GM23338 (cell line): Measurements from ENCODE around the gene SLC39A11. TPM values are rescaled to one million over a fixed set of nuclear protein-coding genes. Genes with fewer than 3 reads are reported as not detected.

ENCODE experiments used
- ATAC-seq: fragments of 200-7000 bp; cut with Tn5 transposase; 3 replicates; pipeline ENCODE4 v1.9.1; 2020
- DNase-seq: peaks from one replicate; pipeline ENCODE4 v3.0.0-alpha.2; 2015; ENCODE audit warnings: low spot score
- H2AFZ ChIP-seq: fragments of 200-600 bp; sonication (generic); 2 replicates; pipeline ENCODE4 v1.8.0; 2016; ENCODE audit warnings: antibody characterized with exemption, mild to moderate bottlenecking, moderate library complexity
- H3F3A ChIP-seq: fragments of 200-600 bp; sonication (generic); replicated peaks from 2 replicates; pipeline ENCODE4 v1.8.0; 2017; ENCODE audit warnings: antibody characterized with exemption, mixed run types, low read depth
- H3K27ac ChIP-seq: fragments of 200-600 bp; sonication (generic); 2 replicates; pipeline ENCODE4 v1.6.1; 2016; ENCODE audit warnings: low read depth
- H3K27me3 ChIP-seq: fragments of 200-600 bp; sonication (generic); 2 replicates; pipeline ENCODE4 v1.8.0; 2016; ENCODE audit warnings: mild to moderate bottlenecking, mixed run types, moderate library complexity; ENCODE audit not compliant: insufficient read depth
- H3K36me3 ChIP-seq: fragments of 200-600 bp; sonication (generic); 2 replicates; pipeline ENCODE4 v1.8.0; 2016; ENCODE audit warnings: mild to moderate bottlenecking; ENCODE audit not compliant: insufficient read depth
- H3K4me1 ChIP-seq: fragments of 200-600 bp; sonication (generic); 2 replicates; pipeline ENCODE4 v1.8.0; 2016; ENCODE audit warnings: mild to moderate bottlenecking, moderate library complexity; ENCODE audit not compliant: insufficient read depth
- H3K4me2 ChIP-seq: fragments of 200-600 bp; sonication (generic); 2 replicates; pipeline ENCODE4 v1.7.1; 2017; ENCODE audit warnings: mixed run types
- H3K4me3 ChIP-seq: fragments of 200-600 bp; sonication (generic); 2 replicates; pipeline ENCODE4 v1.6.1; 2016; ENCODE audit warnings: mixed run types
- H3K79me2 ChIP-seq: fragments of 200-600 bp; sonication (generic); replicated peaks from 2 replicates; pipeline ENCODE4 v1.8.0; 2017; ENCODE audit warnings: mild to moderate bottlenecking; ENCODE audit not compliant: insufficient read depth
- H3K9me2 ChIP-seq: fragments of 200-600 bp; sonication (generic); 2 replicates; pipeline ENCODE4 v1.8.0; 2017; ENCODE audit not compliant: insufficient read depth
- H4K20me1 ChIP-seq: fragments of 200-600 bp; sonication (generic); replicated peaks from 2 replicates; pipeline ENCODE4 v1.8.0; 2017; ENCODE audit warnings: mild to moderate bottlenecking; ENCODE audit not compliant: insufficient read depth
- H3K27ac Mint-ChIP-seq: 2 replicates; pipeline ENCODE4 v1.8.0; 2020; ENCODE audit warnings: inconsistent platforms, mild to moderate bottlenecking, moderate library complexity, mixed read lengths
- H3K27me3 Mint-ChIP-seq: 3 replicates; pipeline ENCODE4 v1.8.0; 2022; ENCODE audit warnings: low read depth, mild to moderate bottlenecking, moderate library complexity, mixed read lengths, inconsistent platforms; ENCODE audit not compliant: insufficient read depth, poor library complexity
- H3K36me3 Mint-ChIP-seq: 3 replicates; pipeline ENCODE4 v1.8.0; 2021; ENCODE audit warnings: low read depth, mild to moderate bottlenecking, inconsistent platforms, moderate library complexity, mixed read lengths
- H3K4me1 Mint-ChIP-seq: 3 replicates; pipeline ENCODE4 v1.8.0; 2020; ENCODE audit warnings: mild to moderate bottlenecking, inconsistent platforms, mixed read lengths
- H3K4me3 Mint-ChIP-seq: 3 replicates; pipeline ENCODE4 v1.8.0; 2021; ENCODE audit warnings: moderate library complexity, mild to moderate bottlenecking, inconsistent platforms, mixed read lengths
- H3K9me3 Mint-ChIP-seq: 3 replicates; pipeline ENCODE4 v1.8.0; 2020; ENCODE audit warnings: moderate library complexity, mild to moderate bottlenecking, inconsistent platforms, mixed read lengths
- CREB1 ChIP-seq: fragments of 250-450 bp; sonication (Bioruptor Pico); IDR thresholded peaks from 2 replicates; pipeline ENCODE4 v1.5.0; 2020; ENCODE audit warnings: low read depth, mild to moderate bottlenecking, moderate library complexity
- CTCF ChIP-seq, 2 experiments: fragments of 200-600 bp in 1 of 2; sonication (generic) in 1 of 2; conservative IDR thresholded peaks; 2 replicates each; pipeline versions ENCODE4 v1.5.1 to v1.6.1; 2016 to 2017; ENCODE audit warnings: antibody characterized with exemption in 2 of 2, low read depth in 2 of 2, mild to moderate bottlenecking in 2 of 2, moderate library complexity in 1 of 2
- ETS1 ChIP-seq: IDR thresholded peaks from 2 replicates; pipeline ENCODE4 v1.6.1; 2016; ENCODE audit warnings: antibody characterized with exemption
- EZH2 ChIP-seq: fragments of 200-600 bp; sonication (generic); IDR thresholded peaks from one replicate; pipeline ENCODE4 v1.8.0; 2017; ENCODE audit warnings: antibody characterized with exemption, mild to moderate bottlenecking, low read depth; ENCODE audit not compliant: unreplicated experiment
- NANOG ChIP-seq: IDR thresholded peaks from 2 replicates; pipeline ENCODE4 v1.6.1; 2016; ENCODE audit warnings: antibody characterized with exemption, borderline replicate concordance
- REST ChIP-seq: IDR thresholded peaks from one replicate; pipeline ENCODE4 v1.6.1; 2018; ENCODE audit warnings: antibody characterized with exemption; ENCODE audit not compliant: unreplicated experiment
- STAT1 ChIP-seq: IDR thresholded peaks from one replicate; pipeline ENCODE4 v1.6.1; 2016; ENCODE audit warnings: antibody characterized with exemption; ENCODE audit not compliant: unreplicated experiment
- ZNF114 ChIP-seq: fragments of 250-450 bp; sonication (Bioruptor Pico); IDR thresholded peaks from 2 replicates; pipeline ENCODE4 v1.5.0; 2020; ENCODE audit warnings: mild to moderate bottlenecking, moderate library complexity
- polyA plus RNA-seq: library from polyadenylated mRNA; unstranded; fragments of >200 nt; fragmentation: Nextera tagmentation; extraction: Ambion mirVana; gene quantifications from 2 replicates; pipeline ENCODE4 v1.2.1, GENCODE V29; 2016
- total RNA-seq: library from RNA; depleted of rRNA; stranded (reverse); fragments of >200 nt; shearing (Covaris generic); gene quantifications from 2 replicates; pipeline ENCODE4 v1.2.3, GENCODE V29; 2014

The SLC39A11 gene
- total and polyA plus RNA-seq, 2 experiments from 2014 or later, result 10.8 to 18.1 TPM

- H3K9me2 ChIP-seq, result no peaks in the 10 kb centered on the region
- ATAC-seq (no peak), DNase-seq (no peak)
- Mint-ChIP-seq H3K4me3 (no peak overlapping the region), H3K4me1 (peaks cover 10% of the 10 kb centered on the region), H3K36me3 (no peaks in the 10 kb centered on the region), H3K27me3 (peaks cover 2% of the 10 kb centered on the region), H3K27ac (no peak overlapping the region), H3K9me3 (peaks cover 5% of the 10 kb centered on the region; the same call in 1 of the 3 replicates)
- no peaks in the 10 kb centered on the region for H3K27me3 ChIP-seq
- no peaks in the 10 kb centered on the region for H3F3A ChIP-seq
- H3K79me2 ChIP-seq, result no peaks in the 10 kb centered on the region
- no peak overlapping the region for H2AFZ ChIP-seq
- no peak overlapping the region for H3K4me2 ChIP-seq
- H3K27ac ChIP-seq, result no peak overlapping the region
- no peak overlapping the region for H3K4me3 ChIP-seq
- H4K20me1 ChIP-seq, result no peaks in the 10 kb centered on the region
- no peak for TF ChIP-seq NANOG
- no peak for TF ChIP-seq CTCF (conservative IDR thresholded peaks at IDR 0.05; ENCODE audit: low read depth in 2 of 2)
- TF ChIP-seq ZNF114 (CRISPR knock-in tag), result no peak
- TF ChIP-seq CREB1 (CRISPR knock-in tag), result no peak
- TF ChIP-seq EZH2, result no peak
- TF ChIP-seq REST, result no peak
- no peak for TF ChIP-seq ETS1
- no peak for TF ChIP-seq STAT1
- H3K36me3 ChIP-seq, result no peaks in the 10 kb centered on the region
- no peaks in the 10 kb centered on the region for H3K4me1 ChIP-seq
Measured at GRCh38 chr17:72978593-72979218, 113.8 kb downstream of the SLC39A11 start.
